GM10248 (cell line): ENCODE results near the gene LNX1.

Experiments
- CTCF ChIA-PET: fragments of 300-600 bp; sonication (Branson Sonifier 250); formaldehyde crosslinking; extraction: SDS; loops from one replicate; lab custom pipeline; 2021; ENCODE audit warnings: antibody characterized with exemption; lab: Yijun Ruan, JAX
- POLR2A ChIA-PET: fragments of 350-650 bp; sonication (Branson Sonifier 250); formaldehyde crosslinking; extraction: SDS; loops from one replicate; lab custom pipeline; 2020; ENCODE audit warnings: antibody characterized with exemption; lab: Yijun Ruan, JAX
- DNase-seq: peaks from one replicate; pipeline ENCODE4 v3.0.0; 2012; ENCODE audit errors: extremely low spot score
- TF ChIP-seq, protein P1 (sequence below): IDR thresholded peaks from 2 replicates; pipeline ENCODE4 v1.5.1; 2012; ENCODE audit warnings: mild to moderate bottlenecking, low read depth; ENCODE audit errors: extremely low read depth, missing control alignments, control extremely low read depth

The LNX1 gene

DNA sequence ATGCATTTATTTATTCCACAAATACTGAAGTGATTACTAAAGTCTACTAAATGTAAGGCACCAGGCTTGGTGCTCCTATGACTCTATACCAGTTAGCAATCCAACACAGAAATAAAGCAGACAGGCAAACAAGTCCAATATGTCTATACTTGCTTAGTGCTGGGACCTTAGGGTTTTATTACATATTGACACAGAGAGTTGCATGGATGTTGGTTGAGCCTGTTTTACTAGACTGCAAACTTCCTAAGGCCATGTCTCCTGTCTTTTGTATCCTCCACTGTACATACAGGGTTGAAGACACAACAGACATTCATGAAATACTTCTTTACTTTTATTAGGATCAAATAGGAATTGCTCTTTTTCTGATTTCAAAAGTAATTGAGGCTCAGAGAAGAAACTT is 69.0 kb downstream of the LNX1 start:
- ChIA-PET CTCF (interaction anchor here (0.9 to 3.0 kb wide), 3 partner anchors 9 to 11 kb away, joined by 3 to 14 read pairs (median 4); no protein-coding TSS in a partner anchor), POLR2A (no interaction called here)
- DNase-seq = no peak
- TF ChIP-seq, protein P1, sequence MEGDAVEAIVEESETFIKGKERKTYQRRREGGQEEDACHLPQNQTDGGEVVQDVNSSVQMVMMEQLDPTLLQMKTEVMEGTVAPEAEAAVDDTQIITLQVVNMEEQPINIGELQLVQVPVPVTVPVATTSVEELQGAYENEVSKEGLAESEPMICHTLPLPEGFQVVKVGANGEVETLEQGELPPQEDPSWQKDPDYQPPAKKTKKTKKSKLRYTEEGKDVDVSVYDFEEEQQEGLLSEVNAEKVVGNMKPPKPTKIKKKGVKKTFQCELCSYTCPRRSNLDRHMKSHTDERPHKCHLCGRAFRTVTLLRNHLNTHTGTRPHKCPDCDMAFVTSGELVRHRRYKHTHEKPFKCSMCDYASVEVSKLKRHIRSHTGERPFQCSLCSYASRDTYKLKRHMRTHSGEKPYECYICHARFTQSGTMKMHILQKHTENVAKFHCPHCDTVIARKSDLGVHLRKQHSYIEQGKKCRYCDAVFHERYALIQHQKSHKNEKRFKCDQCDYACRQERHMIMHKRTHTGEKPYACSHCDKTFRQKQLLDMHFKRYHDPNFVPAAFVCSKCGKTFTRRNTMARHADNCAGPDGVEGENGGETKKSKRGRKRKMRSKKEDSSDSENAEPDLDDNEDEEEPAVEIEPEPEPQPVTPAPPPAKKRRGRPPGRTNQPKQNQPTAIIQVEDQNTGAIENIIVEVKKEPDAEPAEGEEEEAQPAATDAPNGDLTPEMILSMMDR = no peak

DNA sequence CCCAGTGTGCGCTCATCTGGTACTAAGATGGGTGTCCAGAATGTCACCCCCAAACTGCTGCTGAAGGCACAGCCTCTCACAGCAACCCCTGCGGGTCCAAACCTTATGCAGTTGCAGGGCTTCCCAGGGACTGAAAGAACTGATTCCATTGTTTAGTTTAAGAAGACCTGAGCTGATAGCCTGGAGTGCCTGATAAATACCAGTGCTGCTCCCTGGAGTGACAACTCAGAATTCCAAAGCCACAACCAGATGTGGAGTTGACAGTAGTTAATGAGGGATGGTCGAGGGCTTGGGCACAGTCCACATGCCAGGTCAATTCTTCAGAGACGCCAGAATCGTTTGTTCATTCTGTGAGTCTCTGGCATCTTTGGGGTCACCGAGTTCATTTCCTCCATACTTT is 71.2 kb downstream of the LNX1 start:
- ChIA-PET CTCF (no interaction called here), POLR2A (no interaction called here)

DNA sequence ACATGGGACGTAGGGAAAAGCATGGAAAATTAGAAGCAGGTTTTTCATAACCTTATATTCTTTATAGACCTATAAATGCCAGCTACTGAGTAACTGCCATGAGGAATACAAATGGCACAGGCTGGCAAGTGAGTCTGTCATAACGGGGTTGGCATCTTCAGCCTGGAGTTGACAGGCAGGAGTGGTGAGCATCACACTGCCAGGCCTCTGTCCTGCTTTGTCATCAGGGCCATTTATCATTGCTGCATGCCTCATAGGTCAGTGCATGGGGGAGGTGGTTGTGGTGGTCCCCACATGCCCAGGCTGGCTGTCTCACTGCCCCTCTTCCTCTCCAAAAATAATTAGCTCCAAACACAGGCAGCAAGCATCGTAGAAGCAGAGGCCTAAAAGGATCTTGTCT is 72.5 kb downstream of the LNX1 start:
- DNase-seq = no peak
- POLR2A ChIA-PET = interaction anchor here (0.6 kb wide), 1 partner anchor 931 kb away, joined by 5 read pairs; no protein-coding TSS in a partner anchor
- CTCF ChIA-PET = interaction anchor here (1.3 kb wide), 1 partner anchor 10 kb away, joined by 3 read pairs; no protein-coding TSS in a partner anchor
- TF ChIP-seq, protein P1 = no peak

More for the DNA sequence above, 71.2 kb downstream of the LNX1 start:
- TF ChIP-seq, protein P1 = no peak
- DNase-seq = no peak

DNA sequence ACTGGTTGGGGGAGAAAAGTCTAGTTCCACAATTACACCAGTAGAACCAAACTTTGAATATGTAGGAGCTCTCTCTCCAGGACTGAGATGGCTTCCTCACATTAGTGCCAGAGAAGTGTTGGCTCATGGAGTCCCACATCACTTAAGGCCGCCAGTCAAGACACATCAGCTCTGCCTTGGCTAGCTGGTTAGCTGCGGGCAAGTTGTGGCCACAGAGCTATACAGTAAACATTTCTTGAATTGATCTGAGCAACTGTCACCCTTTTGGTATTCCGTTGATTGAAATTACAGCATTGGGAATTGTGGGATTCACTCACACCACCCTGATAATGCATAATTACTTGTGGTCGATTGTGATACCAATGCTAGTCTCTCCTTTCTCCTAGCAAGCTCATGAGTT is 76.2 kb downstream of the LNX1 start:
- TF ChIP-seq, protein P1 = no peak
- ChIA-PET CTCF (no interaction called here), POLR2A (no interaction called here)
- DNase-seq = no peak

DNA sequence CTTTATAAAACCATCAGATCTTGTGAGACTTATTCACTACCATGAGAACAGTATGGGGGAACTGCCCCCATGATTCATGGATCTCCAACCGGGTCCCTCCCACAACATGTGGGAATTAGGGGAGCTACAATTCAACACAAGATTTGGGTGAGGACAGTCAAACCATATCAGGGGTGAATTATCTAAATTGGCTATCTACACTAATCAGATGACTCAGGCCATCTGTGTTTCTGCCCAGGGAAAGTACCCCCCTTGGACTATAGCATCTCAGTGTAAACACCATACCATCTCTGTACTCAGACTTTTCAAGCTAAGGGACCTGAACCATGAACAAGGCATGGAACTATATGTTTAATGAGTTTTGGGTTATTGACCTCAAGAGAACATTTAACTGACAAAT is 76.8 kb downstream of the LNX1 start:
- DNase-seq = no peak
- TF ChIP-seq, protein P1 = no peak
- POLR2A ChIA-PET = no interaction called here
- CTCF ChIA-PET = no interaction called here

DNA sequence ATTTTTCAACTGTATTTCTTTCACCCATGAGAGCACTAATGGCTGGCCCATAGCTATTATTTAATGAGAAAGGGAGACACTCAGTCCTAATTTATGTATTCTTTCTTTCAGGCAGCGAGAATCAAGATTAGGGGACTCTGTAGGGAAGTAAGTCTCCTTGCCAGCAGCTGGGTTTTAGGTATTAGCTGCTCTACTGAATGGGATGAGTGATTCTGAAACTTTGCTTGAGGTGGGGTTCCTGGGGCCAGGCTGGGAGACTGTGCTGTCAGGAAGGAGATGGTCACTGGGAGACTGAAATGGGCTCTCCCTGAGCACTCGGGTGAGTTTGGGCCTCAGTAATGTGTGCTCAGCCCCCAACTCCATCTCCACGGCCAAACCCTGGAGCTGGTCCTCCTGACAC is 78.7 kb downstream of the LNX1 start:
- POLR2A ChIA-PET = no interaction called here
- CTCF ChIA-PET = interaction anchor here (1.0 to 3.1 kb wide), 5 partner anchors 8 to 194 kb away, joined by 3 to 14 read pairs (median 4); no protein-coding TSS in a partner anchor
- TF ChIP-seq, protein P1 = no peak
- DNase-seq = no peak
